Common myeloid progenitor, CD34-positive (primary cell): ENCODE results near the gene SMPDL3A.

ENCODE experiments used
- CTCF ChIA-PET: fragments of 350-600 bp; sonication (Branson Sonifier 250); formaldehyde crosslinking; loops from one replicate; lab custom pipeline; 2021; ENCODE audit warnings: antibody characterized with exemption; lab: Charles Lee
- POLR2A ChIA-PET: fragments of 350-600 bp; sonication (Branson Sonifier 250); formaldehyde crosslinking; loops from one replicate; lab custom pipeline; 2021; ENCODE audit warnings: antibody characterized with exemption; lab: Charles Lee
- DNase-seq, 3 donors: peaks; one replicate each; pipeline versions ENCODE4 v3.0.0 to v3.0.0-alpha.2; 2013
- H3K27ac ChIP-seq, 2 experiments: 1 replicate in 1 of 2; 2 replicates in 1 of 2; pipeline ENCODE4 v1.7.0; 2013; ENCODE audit warnings: inconsistent platforms in 2 of 2, low read length in 2 of 2, mild to moderate bottlenecking in 2 of 2, low read depth in 1 of 2, moderate library complexity in 1 of 2; ENCODE audit not compliant: severe bottlenecking in 2 of 2, insufficient read depth in 1 of 2, poor library complexity in 1 of 2
- H3K27me3 ChIP-seq, 5 experiments: replicated peaks in 2 of 5; 1 replicate in 3 of 5; 2 replicates in 2 of 5; pipeline versions ENCODE4 v1.6.1 to v1.7.0; 2013; ENCODE audit warnings: low read length in 4 of 5, mild to moderate bottlenecking in 2 of 5, moderate library complexity in 2 of 5, inconsistent platforms in 1 of 5; ENCODE audit not compliant: insufficient read depth in 5 of 5, control insufficient read depth in 4 of 5
- H3K36me3 ChIP-seq, 4 experiments: 1 replicate in 2 of 4; 2 replicates in 2 of 4; pipeline versions ENCODE4 v1.6.1 to v1.7.0; 2013; ENCODE audit warnings: low read length in 3 of 4, control low read depth in 1 of 4, mild to moderate bottlenecking in 1 of 4; ENCODE audit not compliant: control insufficient read depth in 4 of 4, insufficient read depth in 4 of 4
- H3K4me1 ChIP-seq, 4 experiments: 1 replicate in 3 of 4; 2 replicates in 1 of 4; pipeline versions ENCODE4 v1.6.1 to v1.7.1; 2013; ENCODE audit warnings: low read length in 3 of 4, mild to moderate bottlenecking in 3 of 4, control low read depth in 1 of 4, inconsistent platforms in 1 of 4, moderate library complexity in 1 of 4; ENCODE audit not compliant: control insufficient read depth in 4 of 4, insufficient read depth in 4 of 4; ENCODE audit errors: control extremely low read depth in 1 of 4
- H3K4me3 ChIP-seq, 7 experiments: 1 replicate in 4 of 7; 2 replicates in 3 of 7; pipeline versions ENCODE4 v1.5.1 to v1.7.0; 2013; ENCODE audit warnings: mild to moderate bottlenecking in 7 of 7, low read length in 6 of 7, moderate library complexity in 6 of 7, inconsistent platforms in 2 of 7, low read depth in 2 of 7, control low read depth in 1 of 7; ENCODE audit not compliant: insufficient read depth in 4 of 7, control insufficient read depth in 1 of 7; ENCODE audit errors: extremely low read depth in 1 of 7
- H3K9me3 ChIP-seq, 5 experiments: 1 replicate in 4 of 5; 2 replicates in 1 of 5; pipeline versions ENCODE4 v1.6.1 to v1.7.1; 2013; ENCODE audit warnings: low read length in 4 of 5, mild to moderate bottlenecking in 2 of 5, inconsistent platforms in 1 of 5, low read depth in 1 of 5, moderate library complexity in 1 of 5; ENCODE audit not compliant: control insufficient read depth in 4 of 5, insufficient read depth in 2 of 5; ENCODE audit errors: control extremely low read depth in 1 of 5
- WGBS: methylation state at CpG from one replicate; pipeline ENCODE4 v1.1.5; 2013; ENCODE audit not compliant: insufficient coverage; 5-methylcytosine and 5-hydroxymethylcytosine counted together

Gene SMPDL3A

DNA sequence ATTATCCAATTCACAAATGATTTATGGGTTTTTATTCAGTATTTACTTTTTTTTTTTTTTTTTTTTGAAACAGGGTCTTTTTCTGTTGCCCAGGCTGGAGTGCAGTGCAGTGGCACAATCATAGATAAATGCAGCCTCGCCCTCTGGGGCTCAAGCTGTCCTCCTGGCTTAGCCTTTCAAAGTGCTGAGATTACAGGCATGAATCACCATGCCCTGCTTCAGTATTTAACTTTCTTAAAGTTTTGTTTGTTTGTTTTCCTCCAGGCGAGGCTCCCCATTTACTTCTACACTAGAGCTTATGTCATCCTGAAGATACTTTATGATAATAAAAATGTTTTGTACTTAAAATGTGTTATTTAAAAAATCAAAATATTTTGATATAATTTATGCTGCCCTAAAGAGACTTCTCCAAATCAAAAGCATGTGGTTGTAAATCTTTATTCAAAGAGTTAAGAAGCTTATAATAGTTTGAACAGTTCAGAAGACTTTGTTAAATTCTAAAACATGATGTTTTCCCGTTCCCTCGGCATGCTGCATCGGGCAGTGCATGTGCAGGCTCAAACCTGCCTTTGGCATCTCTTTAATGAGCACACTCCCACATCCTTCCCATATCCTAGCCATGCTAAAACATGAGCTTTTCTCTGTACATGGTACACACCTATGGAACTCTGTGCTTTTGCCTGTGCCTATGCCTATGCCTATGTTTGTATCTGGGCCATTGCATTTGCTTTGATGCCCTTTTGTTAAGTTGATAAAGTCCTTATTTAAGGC is 11.0 kb downstream of the SMPDL3A start:
- CTCF ChIA-PET = interaction anchor here (1.0 to 1.2 kb wide), 3 partner anchors 14 to 69 kb away, joined by 3 read pairs; no protein-coding TSS in a partner anchor

DNA sequence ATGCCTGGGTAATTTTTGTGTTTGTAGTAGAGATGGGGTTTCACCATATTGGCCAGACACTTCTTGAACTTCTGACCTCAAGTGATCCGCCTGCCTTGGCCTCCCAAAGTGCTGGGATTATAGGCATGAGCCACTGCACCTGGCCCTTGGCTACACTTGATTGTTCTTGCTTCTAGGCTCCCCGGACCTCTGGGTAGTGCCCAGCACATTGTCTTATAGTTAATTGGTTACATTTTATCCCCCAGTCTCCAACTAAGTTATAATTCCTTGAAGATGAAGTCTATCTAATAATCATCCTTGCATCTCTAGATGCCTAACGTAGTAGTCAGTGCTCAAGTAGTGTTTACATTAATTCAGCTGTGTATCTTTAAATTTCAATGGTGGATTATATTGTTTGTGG is 11.8 kb downstream of the SMPDL3A start:
- Histone ChIP-seq H3K36me3 (no peaks in the 10 kb centered on the region), H3K9me3 (no peaks in the 10 kb centered on the region), H3K4me1 (no peaks in the 10 kb centered on the region), H3K4me3 (no peak overlapping the region), H3K27me3 (no peaks in the 10 kb centered on the region), H3K27ac (no peak overlapping the region)
- ChIA-PET CTCF (interaction anchor here (1.0 to 3.0 kb wide), 4 partner anchors 12 to 70 kb away, joined by 3 to 9 read pairs (median 6); partner anchors contain the start of gene SMPDL3A), POLR2A (no interaction called here)
- WGBS = 92% methylated on average over 1 of the region's 3 CpGs
- DNase-seq = no peak

More for the DNA sequence above, 11.0 kb downstream of the SMPDL3A start:
- Histone ChIP-seq H3K9me3 (no peaks in the 10 kb centered on the region), H3K36me3 (no peaks in the 10 kb centered on the region), H3K27me3 (no peaks in the 10 kb centered on the region), H3K27ac (no peak overlapping the region), H3K4me3 (no peak overlapping the region), H3K4me1 (no peaks in the 10 kb centered on the region)
- no peak for DNase-seq
- WGBS = 100% methylated on average over 4 of the region's 5 CpGs
- POLR2A ChIA-PET = no interaction called here

DNA sequence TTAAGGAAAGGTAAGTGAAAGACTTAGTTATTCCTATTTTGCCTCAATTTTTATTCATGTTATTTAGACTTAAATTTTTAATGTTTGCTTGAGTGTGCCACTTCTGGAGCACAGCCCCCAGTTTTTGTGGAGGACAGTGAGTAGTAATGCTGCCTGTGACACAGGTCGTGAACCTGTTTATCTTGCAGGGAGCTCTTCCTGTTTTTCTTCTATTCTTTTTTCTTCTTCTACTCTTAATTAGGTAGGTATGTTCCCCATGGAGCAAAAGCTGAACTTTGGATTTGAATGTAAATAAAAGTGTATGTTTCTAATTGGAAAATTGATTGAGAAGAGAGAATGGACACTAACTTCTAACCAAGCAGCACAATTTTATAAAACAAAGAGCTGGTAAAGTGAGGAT is 12.3 kb downstream of the SMPDL3A start:
- no peak overlapping the region for H3K27ac ChIP-seq
- H3K27me3 ChIP-seq = no peaks in the 10 kb centered on the region
- no peak overlapping the region for H3K4me3 ChIP-seq
- no peaks in the 10 kb centered on the region for H3K9me3 ChIP-seq
- POLR2A ChIA-PET = no interaction called here
- DNase-seq = no peak
- no CpG with 5 or more reads among the region's 1 CpG for WGBS
- no peaks in the 10 kb centered on the region for H3K36me3 ChIP-seq
- no peaks in the 10 kb centered on the region for H3K4me1 ChIP-seq
- CTCF ChIA-PET = interaction anchor here (1.0 to 3.0 kb wide), 3 partner anchors 12 to 38 kb away, joined by 3 to 9 read pairs (median 8); partner anchors contain the start of gene SMPDL3A

DNA sequence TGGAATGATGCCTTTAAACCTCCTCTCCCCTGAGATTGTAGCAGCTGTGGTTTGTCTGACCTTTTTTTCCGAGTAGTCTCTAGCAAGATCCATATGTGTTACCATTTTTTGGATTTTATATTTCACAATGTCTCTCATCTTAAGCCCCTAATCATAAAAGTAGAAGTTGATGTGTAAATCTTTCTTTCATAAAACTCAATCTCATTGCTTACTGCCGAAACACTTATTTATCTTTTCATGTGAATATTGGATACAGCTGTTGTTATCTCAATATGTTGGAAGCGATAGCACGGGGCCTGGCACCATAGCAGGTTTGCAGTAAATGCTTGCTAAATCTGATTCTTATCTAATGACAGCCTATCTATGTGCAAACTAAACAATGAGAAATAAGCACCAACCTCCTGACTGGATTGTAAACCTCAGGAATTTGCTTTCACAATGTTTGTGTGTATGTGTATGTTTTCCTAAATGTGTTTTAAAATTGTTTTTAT is 14.2 kb downstream of the SMPDL3A start:
- H3K4me1 ChIP-seq = no peaks in the 10 kb centered on the region
- no peak for DNase-seq
- WGBS = no CpG with 5 or more reads among the region's 4 CpGs
- H3K36me3 ChIP-seq = no peaks in the 10 kb centered on the region
- no peak overlapping the region for H3K27ac ChIP-seq
- H3K4me3 ChIP-seq = no peak overlapping the region
- no peaks in the 10 kb centered on the region for H3K9me3 ChIP-seq
- POLR2A ChIA-PET = no interaction called here
- CTCF ChIA-PET = interaction anchor here (3.0 kb wide), 1 partner anchor 36 kb away, joined by 9 read pairs; no protein-coding TSS in a partner anchor
- H3K27me3 ChIP-seq = no peaks in the 10 kb centered on the region

DNA sequence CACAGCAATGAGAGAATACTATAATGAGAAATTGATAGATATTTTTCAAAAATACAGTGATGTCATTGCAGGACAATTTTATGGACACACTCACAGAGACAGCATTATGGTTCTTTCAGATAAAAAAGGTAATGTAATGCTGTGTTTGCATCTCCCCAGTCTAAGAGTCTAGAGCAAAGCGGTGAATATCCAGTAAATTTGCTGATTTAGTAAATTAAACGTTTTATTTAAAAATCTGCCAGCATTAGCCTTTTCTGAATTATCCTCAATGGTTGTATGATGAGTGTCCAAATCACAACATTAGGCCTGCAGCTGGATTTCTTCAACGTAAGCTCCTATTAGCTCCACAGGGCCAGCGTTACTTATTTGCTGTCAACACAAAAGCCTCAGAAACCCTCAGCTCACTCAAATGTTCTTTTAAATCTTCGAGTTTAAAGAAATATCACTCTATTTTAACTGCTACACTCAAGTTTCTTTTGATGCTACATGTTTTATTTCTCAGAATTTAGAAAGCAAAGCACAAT is 16.0 kb downstream of the SMPDL3A start:
- no peak overlapping the region for H3K27ac ChIP-seq
- no peaks in the 10 kb centered on the region for H3K36me3 ChIP-seq
- ChIA-PET POLR2A (no interaction called here), CTCF (no interaction called here)
- no peaks in the 10 kb centered on the region for H3K27me3 ChIP-seq
- no peaks in the 10 kb centered on the region for H3K9me3 ChIP-seq
- no peak overlapping the region for H3K4me3 ChIP-seq
- no peaks in the 10 kb centered on the region for H3K4me1 ChIP-seq
- WGBS = 100% methylated on average over 4 of the region's 5 CpGs
- no peak for DNase-seq

DNA sequence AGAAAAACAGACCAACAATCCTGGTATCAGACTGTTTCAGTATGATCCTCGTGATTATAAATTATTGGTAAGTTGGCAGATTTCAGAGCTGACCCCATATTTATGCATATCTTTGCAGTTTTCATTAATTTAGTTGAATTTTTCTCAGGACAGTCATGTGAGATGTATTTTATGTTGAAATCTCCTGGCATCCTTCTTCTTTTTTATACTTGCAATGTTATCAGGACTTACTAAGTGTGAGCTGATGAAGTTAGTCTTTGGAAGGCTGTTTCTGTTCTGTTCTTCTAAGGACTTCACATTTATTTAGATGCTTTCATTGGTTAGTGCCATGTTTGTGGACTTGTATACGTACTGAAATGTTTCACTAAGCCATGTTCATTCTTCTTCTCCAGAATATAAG is 17.2 kb downstream of the SMPDL3A start:
- DNase-seq = no peak
- Histone ChIP-seq H3K9me3 (peaks cover 0 to 2% (median 0%) of the 10 kb centered on the region in 5 experiments), H3K4me1 (no peaks in the 10 kb centered on the region), H3K36me3 (no peaks in the 10 kb centered on the region), H3K27me3 (no peaks in the 10 kb centered on the region), H3K27ac (no peak overlapping the region), H3K4me3 (no peak overlapping the region)
- CTCF ChIA-PET = no interaction called here
- WGBS = 86% methylated on average over 1 of the region's 2 CpGs
- POLR2A ChIA-PET = no interaction called here
